HEK293 (cell line): Measurements from ENCODE around the gene ZMYND10.

Experiments
- CTCF ChIA-PET: fragments of 350-600 bp; formaldehyde crosslinking; extraction: SDS; loops from one replicate; lab custom pipeline; 2021; ENCODE audit warnings: antibody characterized with exemption; lab: Yijun Ruan, JAX
- POLR2A ChIA-PET: fragments of 300-600 bp; formaldehyde crosslinking; extraction: SDS; loops from one replicate; lab custom pipeline; 2020; ENCODE audit warnings: antibody characterized with exemption, inconsistent platforms; lab: Yijun Ruan, JAX
- H3K27ac ChIP-seq: fragments of 200-500 bp; sonication (Bioruptor generic); 2 replicates; pipeline ENCODE4 v1.5.1; 2014; ENCODE audit warnings: low read depth, low read length, control low read depth, inconsistent platforms; ENCODE audit errors: extremely low read depth
- H3K36me3 ChIP-seq, 2 experiments: fragments of 200-500 bp in 1 of 2; sonication (Bioruptor generic) in 1 of 2; 1 replicate in 1 of 2; 2 replicates in 1 of 2; pipeline ENCODE4 v1.5.1; 2014 to 2017; ENCODE audit warnings: inconsistent platforms in 2 of 2, low read length in 2 of 2; ENCODE audit not compliant: control insufficient read depth in 2 of 2, insufficient read depth in 1 of 2
- H3K4me1 ChIP-seq: fragments of 200-500 bp; sonication (Bioruptor generic); 2 replicates; pipeline ENCODE4 v1.5.1; 2014; ENCODE audit warnings: mild to moderate bottlenecking, low read length, inconsistent platforms; ENCODE audit not compliant: control insufficient read depth, insufficient read depth
- H3K4me3 ChIP-seq: 2 replicates; pipeline ENCODE4 v1.5.1; 2011; ENCODE audit warnings: low read depth, mild to moderate bottlenecking, control low read depth, low read length, moderate library complexity
- H3K9me3 ChIP-seq: fragments of 200-500 bp; sonication (Bioruptor generic); 2 replicates; pipeline ENCODE4 v1.5.1; 2014; ENCODE audit warnings: low read depth, low read length, inconsistent platforms; ENCODE audit not compliant: control insufficient read depth, insufficient read depth
- BCL11B ChIP-seq: fragments of 450-650 bp; formaldehyde crosslinking; IDR thresholded peaks from 2 replicates; pipeline ENCODE4 v1.5.1; 2016; ENCODE audit warnings: low read depth, missing biosample characterization, missing genetic modification characterization
- KLF10 ChIP-seq: fragments of 450-650 bp; IDR thresholded peaks from 2 replicates; pipeline ENCODE4 v1.5.1; 2018; ENCODE audit warnings: missing biosample characterization, mild to moderate bottlenecking, missing genetic modification characterization
- MEIS1 ChIP-seq: sonication (generic); formaldehyde crosslinking; IDR thresholded peaks from 2 replicates; pipeline ENCODE4 v1.8.1; 2022; ENCODE audit warnings: missing genetic modification reagents, mild to moderate bottlenecking, borderline replicate concordance
- OSR2 ChIP-seq: fragments of 450-650 bp; formaldehyde crosslinking; IDR thresholded peaks from 2 replicates; pipeline ENCODE4 v1.5.1; 2016; ENCODE audit warnings: missing biosample characterization, missing genetic modification characterization
- OVOL3 ChIP-seq: fragments of 450-650 bp; formaldehyde crosslinking; IDR thresholded peaks from 2 replicates; pipeline ENCODE4 v1.5.1; 2016; ENCODE audit warnings: missing biosample characterization, missing genetic modification characterization
- SP3 ChIP-seq: fragments of 450-650 bp; formaldehyde crosslinking; IDR thresholded peaks from 2 replicates; pipeline ENCODE4 v1.5.1; 2016; ENCODE audit warnings: missing biosample characterization, missing genetic modification characterization
- ZBTB17 ChIP-seq: fragments of 450-650 bp; formaldehyde crosslinking; IDR thresholded peaks from 2 replicates; pipeline ENCODE4 v1.5.1; 2016; ENCODE audit warnings: missing biosample characterization, missing genetic modification characterization
- ZBTB48 ChIP-seq: fragments of 450-650 bp; formaldehyde crosslinking; IDR thresholded peaks from 2 replicates; pipeline ENCODE4 v1.5.1; 2016; ENCODE audit warnings: missing biosample characterization, missing genetic modification characterization
- ZBTB8A ChIP-seq: fragments of 450-650 bp; formaldehyde crosslinking; IDR thresholded peaks from 2 replicates; pipeline ENCODE4 v1.5.1; 2016; ENCODE audit warnings: missing biosample characterization, missing genetic modification characterization
- ZEB2 ChIP-seq: fragments of 450-650 bp; formaldehyde crosslinking; IDR thresholded peaks from 2 replicates; pipeline ENCODE4 v1.5.1; 2016; ENCODE audit warnings: missing biosample characterization, missing genetic modification characterization
- ZNF133 ChIP-seq: fragments of 450-650 bp; formaldehyde crosslinking; IDR thresholded peaks from 2 replicates; pipeline ENCODE4 v1.5.1; 2016; ENCODE audit warnings: missing biosample characterization, missing genetic modification characterization
- ZNF155 ChIP-seq: fragments of 450-650 bp; formaldehyde crosslinking; IDR thresholded peaks from 2 replicates; pipeline ENCODE4 v1.5.1; 2016; ENCODE audit warnings: missing biosample characterization, missing genetic modification characterization
- ZNF2 ChIP-seq: fragments of 450-650 bp; formaldehyde crosslinking; IDR thresholded peaks from 2 replicates; pipeline ENCODE4 v1.5.1; 2016; ENCODE audit warnings: missing biosample characterization, missing genetic modification characterization
- ZNF23 ChIP-seq: fragments of 450-650 bp; formaldehyde crosslinking; IDR thresholded peaks from 2 replicates; pipeline ENCODE4 v1.5.1; 2016; ENCODE audit warnings: missing biosample characterization, missing genetic modification characterization, borderline replicate concordance
- ZNF366 ChIP-seq: fragments of 450-650 bp; formaldehyde crosslinking; conservative IDR thresholded peaks from 2 replicates; pipeline ENCODE4 v1.5.1; 2016; ENCODE audit warnings: missing biosample characterization, missing genetic modification characterization
- ZNF416 ChIP-seq: fragments of 450-650 bp; formaldehyde crosslinking; IDR thresholded peaks from 2 replicates; pipeline ENCODE4 v1.5.1; 2016; ENCODE audit warnings: missing biosample characterization, missing genetic modification characterization
- ZNF501 ChIP-seq: fragments of 450-650 bp; formaldehyde crosslinking; IDR thresholded peaks from 2 replicates; pipeline ENCODE4 v1.5.1; 2016; ENCODE audit warnings: missing biosample characterization, missing genetic modification characterization
- ZNF514 ChIP-seq: fragments of 450-650 bp; formaldehyde crosslinking; IDR thresholded peaks from 2 replicates; pipeline ENCODE4 v1.5.1; 2016; ENCODE audit warnings: missing biosample characterization, missing genetic modification characterization
- ZNF518A ChIP-seq: fragments of 450-650 bp; formaldehyde crosslinking; conservative IDR thresholded peaks from 2 replicates; pipeline ENCODE4 v1.5.1; 2016; ENCODE audit warnings: low read depth, missing biosample characterization, missing genetic modification characterization
- ZNF558 ChIP-seq: fragments of 450-650 bp; formaldehyde crosslinking; IDR thresholded peaks from 2 replicates; pipeline ENCODE4 v1.5.1; 2016; ENCODE audit warnings: missing biosample characterization, missing genetic modification characterization
- ZNF585B ChIP-seq: fragments of 450-650 bp; formaldehyde crosslinking; IDR thresholded peaks from 2 replicates; pipeline ENCODE4 v1.5.1; 2016; ENCODE audit warnings: missing biosample characterization, missing genetic modification characterization
- ZNF623 ChIP-seq: fragments of 450-650 bp; formaldehyde crosslinking; IDR thresholded peaks from 2 replicates; pipeline ENCODE4 v1.5.1; 2016; ENCODE audit warnings: missing biosample characterization, missing genetic modification characterization
- ZNF626 ChIP-seq: fragments of 450-650 bp; sonication (Bioruptor Pico); formaldehyde crosslinking; IDR thresholded peaks from 2 replicates; pipeline ENCODE4 v1.5.1; 2018; ENCODE audit warnings: missing biosample characterization, missing genetic modification characterization, inconsistent platforms
- ZNF629 ChIP-seq: fragments of 450-650 bp; formaldehyde crosslinking; IDR thresholded peaks from 2 replicates; pipeline ENCODE4 v1.5.1; 2017; ENCODE audit warnings: missing biosample characterization, missing genetic modification characterization
- ZNF677 ChIP-seq: fragments of 450-650 bp; IDR thresholded peaks from 2 replicates; pipeline ENCODE4 v1.5.0; 2018; ENCODE audit warnings: missing biosample characterization, mild to moderate bottlenecking, missing genetic modification characterization, moderate library complexity
- ZNF704 ChIP-seq: fragments of 450-650 bp; formaldehyde crosslinking; IDR thresholded peaks from 2 replicates; pipeline ENCODE4 v1.5.1; 2016; ENCODE audit warnings: missing biosample characterization, missing genetic modification characterization
- ZSCAN30 ChIP-seq: fragments of 450-650 bp; IDR thresholded peaks from 2 replicates; pipeline ENCODE4 v1.5.1; 2018; ENCODE audit warnings: missing biosample characterization, mild to moderate bottlenecking, missing genetic modification characterization, moderate library complexity
- ZXDB ChIP-seq: fragments of 450-650 bp; formaldehyde crosslinking; IDR thresholded peaks from 2 replicates; pipeline ENCODE4 v1.5.1; 2016; ENCODE audit warnings: missing biosample characterization, missing genetic modification characterization

The ZMYND10 gene

DNA sequence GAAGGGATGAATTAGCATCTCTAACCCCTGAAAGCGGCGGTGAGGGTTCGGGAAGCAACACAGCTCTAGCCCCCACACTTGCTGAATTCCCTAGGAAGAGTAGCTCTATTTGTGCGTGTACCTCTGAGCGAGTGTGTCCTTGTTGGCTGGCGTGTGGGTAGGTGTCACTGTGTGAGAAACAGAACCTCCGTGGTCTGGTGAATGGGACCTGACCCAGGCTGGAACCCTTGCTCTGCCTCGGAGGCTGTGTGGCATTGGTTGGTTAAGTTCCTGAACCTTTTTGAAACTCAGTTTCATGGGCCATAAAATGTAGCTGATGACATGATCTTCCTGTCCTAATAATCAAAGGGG is 14.2 kb upstream of the ZMYND10 start:
- no peak for TF ChIP-seq ZNF585B (tag by site-specific recombination)
- TF ChIP-seq ZBTB48 (tag by site-specific recombination), result 0 out of 2 replicates have a peak, but pooled peaks have one; percentile 19
- peak; percentile 5; the same call in 1 of the 2 replicates for TF ChIP-seq ZBTB17 (tag by site-specific recombination)
- no peak for TF ChIP-seq ZSCAN30 (tag by site-specific recombination)
- 0 out of 2 replicates have a peak, but pooled peaks have one; percentile 2 for TF ChIP-seq ZEB2
- TF ChIP-seq, all 188 proteins: peak for 3
- Histone ChIP-seq H3K9me3 (no peaks in the 10 kb centered on the region), H3K4me1 (no peaks in the 10 kb centered on the region), H3K27ac (no peak overlapping the region), H3K36me3 (peaks cover 0 to 40% of the 10 kb centered on the region in 2 experiments; a peak in 1 of 3 replicates), H3K4me3 (peak overlapping the region; percentile 6)
- POLR2A ChIA-PET, result interaction anchor here (1.0 to 1.4 kb wide), 2 partner anchors 22 to 31 kb away, joined by 4 read pairs; partner anchors contain the start of gene TUSC2
- CTCF ChIA-PET, result interaction anchor here (0.6 to 0.8 kb wide), 2 partner anchors 135 to 195 kb away, joined by 3 read pairs; no protein-coding TSS in a partner anchor

DNA sequence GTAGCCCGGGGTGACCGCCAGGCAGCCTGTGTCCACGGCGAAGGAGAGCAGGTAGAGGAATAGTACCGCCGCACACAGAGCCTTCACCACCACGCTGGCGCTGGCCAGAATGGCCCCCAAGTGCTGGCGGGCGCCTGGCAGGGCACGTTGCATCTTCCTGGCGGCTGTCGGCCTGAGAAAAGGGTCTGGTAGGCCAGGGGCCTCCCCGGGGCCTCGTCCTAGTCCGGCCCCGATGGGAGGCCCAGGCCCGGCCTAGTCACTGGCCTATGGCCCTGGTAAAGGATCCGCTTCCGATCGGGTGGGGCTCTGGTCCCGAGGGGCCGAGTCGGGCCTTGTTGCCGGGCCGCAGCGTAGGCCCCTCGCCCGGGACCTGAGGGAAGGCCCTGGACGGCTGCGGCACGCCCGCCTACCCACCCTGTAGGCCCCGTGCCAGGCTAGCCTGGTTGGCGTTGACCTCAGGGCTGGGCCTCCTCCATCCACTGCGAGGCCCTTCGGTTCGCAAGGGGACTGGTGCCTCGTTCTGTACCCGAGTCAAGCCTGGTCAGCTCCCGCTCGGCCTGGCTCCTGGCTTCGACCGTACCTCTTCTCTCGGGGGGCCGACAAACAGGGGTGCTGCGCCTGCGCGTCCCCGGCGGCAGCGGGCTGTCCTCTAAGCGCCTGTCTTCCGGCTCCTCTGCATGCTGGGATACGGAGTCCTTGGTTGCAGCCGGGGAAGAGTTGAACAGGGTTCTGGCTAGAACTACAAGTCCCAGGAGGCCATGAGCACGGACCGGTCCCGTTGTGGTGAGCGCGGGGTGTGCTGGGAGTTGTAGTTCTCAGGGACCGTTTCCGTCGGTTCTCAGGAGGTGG is 13.6 kb upstream of the ZMYND10 start, which contains the start of gene TMEM115:
Gene TMEM115 (minus strand): TSS at position 611 of the 849 bp plus-strand sequence. CDS start 458 bp downstream, at position 153.
- ChIA-PET POLR2A (interaction anchor here (1.0 to 1.4 kb wide), 2 partner anchors 22 to 31 kb away, joined by 4 read pairs; partner anchors contain the start of gene TUSC2), CTCF (interaction anchor here (0.6 to 0.8 kb wide), 2 partner anchors 136 to 196 kb away, joined by 3 read pairs; no protein-coding TSS in a partner anchor)
- Histone ChIP-seq H3K4me1 (no peaks in the 10 kb centered on the region), H3K9me3 (no peaks in the 10 kb centered on the region), H3K36me3 (peaks cover 0 to 46% of the 10 kb centered on the region in 2 experiments; a peak in 1 of 3 replicates), H3K4me3 (peak within 1 kb of the TSS; percentile 82), H3K27ac (peak within 1 kb of the TSS; percentile 84)
- TF ChIP-seq ZNF514 (tag by site-specific recombination) (no peak), ZNF366 (tag by site-specific recombination) (no peak), OSR2 (tag by site-specific recombination) (no peak), ZNF626 (tag by site-specific recombination) (no peak), ZNF585B (tag by site-specific recombination) (peak; percentile 91), ZNF704 (tag by site-specific recombination) (no peak), ZNF133 (tag by site-specific recombination) (no peak), ZNF2 (tag by site-specific recombination) (peak; percentile 61; the same call in 1 of the 2 replicates), ZNF623 (tag by site-specific recombination) (no peak), ZBTB8A (tag by site-specific recombination) (peak; percentile 21; the same call in 1 of the 2 replicates), ZNF416 (no peak), SP3 (tag by site-specific recombination) (peak; percentile 90), ZXDB (peak; percentile 83), ZNF677 (tag by site-specific recombination) (no peak), ZNF518A (tag by site-specific recombination) (peak; percentile 51; the same call in 1 of the 2 replicates), MEIS1 (CRISPR knock-in tag) (no peak), ZNF155 (tag by site-specific recombination) (no peak), ZNF23 (tag by site-specific recombination) (no peak), ZNF501 (tag by site-specific recombination) (peak; percentile 84), KLF10 (tag by site-specific recombination) (no peak), ZNF558 (no peak), BCL11B (tag by site-specific recombination) (peak; percentile 52; the same call in 1 of the 2 replicates), OVOL3 (0 out of 2 replicates have a peak, but pooled peaks have one; percentile 25), ZNF629 (tag by site-specific recombination) (no peak)
